Sigmoid colon (tissue), 4 donors: ENCODE measurements around the gene PARS2.

ENCODE experiments used
- EP300 ChIP-seq, 4 donors: sonication (generic); formaldehyde crosslinking; IDR thresholded peaks; one replicate each; pipeline ENCODE4 v1.6.1; 2017; ENCODE audit warnings: antibody characterized with exemption in 4 of 4
- POLR2A ChIP-seq, 2 donors: fragments of 450-650 bp; IDR thresholded peaks; one replicate each; pipeline ENCODE4 v1.6.1; 2016; ENCODE audit warnings: antibody characterized with exemption in 2 of 2, mild to moderate bottlenecking in 2 of 2, moderate library complexity in 2 of 2
- POLR2AphosphoS5 ChIP-seq, 4 donors: sonication (generic); formaldehyde crosslinking; IDR thresholded peaks; one replicate each; pipeline ENCODE4 v1.6.1; 2017; ENCODE audit warnings: antibody characterized with exemption in 4 of 4
- TF ChIP-seq, protein P1 (sequence below), 4 experiments: fragments of 450-650 bp in 3 of 4; fragments of 200-600 bp in 1 of 4; IDR thresholded peaks; one replicate each; pipeline ENCODE4 v1.5.1; 2016 to 2019; ENCODE audit warnings: antibody characterized with exemption in 4 of 4, mild to moderate bottlenecking in 3 of 4, moderate library complexity in 2 of 4

GRCh38 chr1:54812801-54813484, 48.6 kb upstream of the PARS2 start:
- TF ChIP-seq EP300 (IDR thresholded peaks at IDR 0.05) (no peak), POLR2AphosphoS5 (IDR thresholded peaks at IDR 0.05) (no peak), POLR2A (IDR thresholded peaks at IDR 0.05) (no peak)
- TF ChIP-seq, protein P1, sequence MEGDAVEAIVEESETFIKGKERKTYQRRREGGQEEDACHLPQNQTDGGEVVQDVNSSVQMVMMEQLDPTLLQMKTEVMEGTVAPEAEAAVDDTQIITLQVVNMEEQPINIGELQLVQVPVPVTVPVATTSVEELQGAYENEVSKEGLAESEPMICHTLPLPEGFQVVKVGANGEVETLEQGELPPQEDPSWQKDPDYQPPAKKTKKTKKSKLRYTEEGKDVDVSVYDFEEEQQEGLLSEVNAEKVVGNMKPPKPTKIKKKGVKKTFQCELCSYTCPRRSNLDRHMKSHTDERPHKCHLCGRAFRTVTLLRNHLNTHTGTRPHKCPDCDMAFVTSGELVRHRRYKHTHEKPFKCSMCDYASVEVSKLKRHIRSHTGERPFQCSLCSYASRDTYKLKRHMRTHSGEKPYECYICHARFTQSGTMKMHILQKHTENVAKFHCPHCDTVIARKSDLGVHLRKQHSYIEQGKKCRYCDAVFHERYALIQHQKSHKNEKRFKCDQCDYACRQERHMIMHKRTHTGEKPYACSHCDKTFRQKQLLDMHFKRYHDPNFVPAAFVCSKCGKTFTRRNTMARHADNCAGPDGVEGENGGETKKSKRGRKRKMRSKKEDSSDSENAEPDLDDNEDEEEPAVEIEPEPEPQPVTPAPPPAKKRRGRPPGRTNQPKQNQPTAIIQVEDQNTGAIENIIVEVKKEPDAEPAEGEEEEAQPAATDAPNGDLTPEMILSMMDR (IDR thresholded peaks at IDR 0.05): no peak
